A673 (cell line): ENCODE data around the gene COL4A2. TPM values are rescaled to one million over a fixed set of nuclear protein-coding genes. Genes with fewer than 3 reads are reported as not detected.

Experiments used
- BruUV-seq: library from RNA; stranded (reverse); fragments of 400-500 nt; replicated peaks from 2 replicates; lab custom pipeline; 2021; lab: Mats Ljungman, UMichigan
- CTCF ChIA-PET: fragments of 300-600 bp; sonication (Branson Sonifier 250); formaldehyde crosslinking; loops from one replicate; lab custom pipeline; 2022; ENCODE audit warnings: antibody characterized with exemption; lab: Charles Lee
- POLR2A ChIA-PET: fragments of 300-600 bp; sonication (Branson Sonifier 250); formaldehyde crosslinking; loops from one replicate; lab custom pipeline; 2022; ENCODE audit warnings: antibody characterized with exemption; ENCODE audit not compliant: low non-redundant PET; lab: Charles Lee
- DNase-seq: peaks from one replicate; pipeline ENCODE4 v3.0.0-alpha.2; 2015; ENCODE audit warnings: low spot score
- H3K27ac ChIP-seq: fragments of 200-600 bp; sonication (generic); 2 replicates; pipeline ENCODE4 v1.5.1; 2016; ENCODE audit warnings: mixed run types, low read depth, mild to moderate bottlenecking, mixed read lengths, antibody characterized with exemption, low read length; ENCODE audit not compliant: poor library complexity, severe bottlenecking
- H3K27me3 ChIP-seq: fragments of 200-600 bp; sonication (generic); replicated peaks from 2 replicates; pipeline ENCODE4 v1.6.1; 2017; ENCODE audit warnings: mixed run types, low read depth, mild to moderate bottlenecking, mixed read lengths, antibody characterized with exemption, low read length; ENCODE audit not compliant: insufficient read depth, poor library complexity
- H3K36me3 ChIP-seq: fragments of 200-600 bp; sonication (generic); 2 replicates; pipeline ENCODE4 v1.6.1; 2016; ENCODE audit warnings: mixed run types, mild to moderate bottlenecking, mixed read lengths, antibody characterized with exemption, low read length; ENCODE audit not compliant: insufficient read depth, poor library complexity, severe bottlenecking
- H3K4me1 ChIP-seq: fragments of 200-600 bp; sonication (generic); 2 replicates; pipeline ENCODE4 v1.6.1; 2017; ENCODE audit warnings: mixed run types, mild to moderate bottlenecking, mixed read lengths, antibody characterized with exemption, low read length; ENCODE audit not compliant: insufficient read depth, poor library complexity, severe bottlenecking
- H3K4me3 ChIP-seq: fragments of 200-600 bp; sonication (generic); 2 replicates; pipeline ENCODE4 v1.5.1; 2016; ENCODE audit warnings: low read depth, mixed run types, mild to moderate bottlenecking, mixed read lengths, low read length; ENCODE audit not compliant: poor library complexity, severe bottlenecking
- H3K9me3 ChIP-seq: fragments of 200-600 bp; sonication (generic); 2 replicates; pipeline ENCODE4 v1.6.1; 2016; ENCODE audit warnings: mixed run types, low read depth, mild to moderate bottlenecking, mixed read lengths, antibody characterized with exemption, low read length; ENCODE audit not compliant: poor library complexity, severe bottlenecking
- EZH2 ChIP-seq: fragments of 200-600 bp; sonication (generic); IDR thresholded peaks from 2 replicates; pipeline ENCODE4 v1.6.1; 2017; ENCODE audit warnings: borderline replicate concordance, low read depth, mild to moderate bottlenecking, mixed read lengths, antibody characterized with exemption, low read length; ENCODE audit not compliant: poor library complexity, severe bottlenecking
- intact Hi-C: fragments of 100-400 bp; cut with micrococcal nuclease; formaldehyde crosslinking; loops from one replicate; pipeline ENCODE4 v1.10.0; 2022; ENCODE audit not compliant: unreplicated experiment
- total RNA-seq: library from RNA; stranded (reverse); gene quantifications from 2 replicates; pipeline ENCODE4 v1.2.3, GENCODE V29; 2021
- TF ChIP-seq, protein P1 (sequence below): fragments of 300-800, 200-600 bp; sonication (generic); conservative IDR thresholded peaks from 2 replicates; pipeline ENCODE4 v1.5.1; 2017; ENCODE audit warnings: low read depth, mild to moderate bottlenecking, antibody characterized with exemption, low read length, moderate library complexity, mixed read lengths

COL4A2 gene
- total RNA-seq, 1 experiment from 2014 or later: 184 TPM

GRCh38 chr13:110479215-110479545 lies 172.1 kb downstream of the COL4A2 start:
- peaks cover 26% of the 10 kb centered on the region for H3K36me3 ChIP-seq
- no peak overlapping the region for H3K4me3 ChIP-seq
- intact Hi-C loops: no loop called here
- no peaks in the 10 kb centered on the region for H3K27me3 ChIP-seq
- no peak for TF ChIP-seq EZH2
- TF ChIP-seq, protein P1, sequence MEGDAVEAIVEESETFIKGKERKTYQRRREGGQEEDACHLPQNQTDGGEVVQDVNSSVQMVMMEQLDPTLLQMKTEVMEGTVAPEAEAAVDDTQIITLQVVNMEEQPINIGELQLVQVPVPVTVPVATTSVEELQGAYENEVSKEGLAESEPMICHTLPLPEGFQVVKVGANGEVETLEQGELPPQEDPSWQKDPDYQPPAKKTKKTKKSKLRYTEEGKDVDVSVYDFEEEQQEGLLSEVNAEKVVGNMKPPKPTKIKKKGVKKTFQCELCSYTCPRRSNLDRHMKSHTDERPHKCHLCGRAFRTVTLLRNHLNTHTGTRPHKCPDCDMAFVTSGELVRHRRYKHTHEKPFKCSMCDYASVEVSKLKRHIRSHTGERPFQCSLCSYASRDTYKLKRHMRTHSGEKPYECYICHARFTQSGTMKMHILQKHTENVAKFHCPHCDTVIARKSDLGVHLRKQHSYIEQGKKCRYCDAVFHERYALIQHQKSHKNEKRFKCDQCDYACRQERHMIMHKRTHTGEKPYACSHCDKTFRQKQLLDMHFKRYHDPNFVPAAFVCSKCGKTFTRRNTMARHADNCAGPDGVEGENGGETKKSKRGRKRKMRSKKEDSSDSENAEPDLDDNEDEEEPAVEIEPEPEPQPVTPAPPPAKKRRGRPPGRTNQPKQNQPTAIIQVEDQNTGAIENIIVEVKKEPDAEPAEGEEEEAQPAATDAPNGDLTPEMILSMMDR: no peak
- DNase-seq: no peak
- BruUV-seq: no TSS peak
- H3K27ac ChIP-seq: no peak overlapping the region
- H3K9me3 ChIP-seq: no peaks in the 10 kb centered on the region
- H3K4me1 ChIP-seq: no peaks in the 10 kb centered on the region
- CTCF ChIA-PET: no interaction called here
- POLR2A ChIA-PET: no interaction called here

DNA sequence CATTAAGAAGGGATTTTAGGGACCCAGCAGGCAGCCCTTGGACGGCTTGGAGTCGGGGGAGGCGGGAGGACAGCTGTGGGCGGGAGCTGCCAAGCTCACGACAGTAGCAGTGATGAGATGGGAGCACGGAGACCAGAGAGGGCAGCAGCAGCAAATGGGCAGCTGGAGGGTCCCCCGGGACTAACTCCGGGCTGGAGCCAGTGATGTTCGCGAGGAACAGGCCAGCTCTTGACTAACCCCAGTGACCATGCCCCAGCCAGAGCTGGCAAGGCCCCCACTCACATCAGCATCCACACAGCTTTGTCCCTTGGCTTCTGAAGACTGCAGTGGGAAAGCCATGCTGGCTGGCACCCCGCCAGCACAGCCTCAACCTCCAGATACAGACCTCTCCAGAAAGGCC lies 172.6 kb downstream of the COL4A2 start:
- Histone ChIP-seq H3K36me3 (peaks cover 23% of the 10 kb centered on the region), H3K9me3 (no peaks in the 10 kb centered on the region), H3K4me3 (no peak overlapping the region), H3K27me3 (no peaks in the 10 kb centered on the region), H3K4me1 (no peaks in the 10 kb centered on the region), H3K27ac (no peak overlapping the region)
- intact Hi-C loops: no loop called here
- no TSS peak for BruUV-seq
- TF ChIP-seq, protein P1: no peak
- no peak for TF ChIP-seq EZH2
- ChIA-PET POLR2A (no interaction called here), CTCF (no interaction called here)
- no peak for DNase-seq

DNA sequence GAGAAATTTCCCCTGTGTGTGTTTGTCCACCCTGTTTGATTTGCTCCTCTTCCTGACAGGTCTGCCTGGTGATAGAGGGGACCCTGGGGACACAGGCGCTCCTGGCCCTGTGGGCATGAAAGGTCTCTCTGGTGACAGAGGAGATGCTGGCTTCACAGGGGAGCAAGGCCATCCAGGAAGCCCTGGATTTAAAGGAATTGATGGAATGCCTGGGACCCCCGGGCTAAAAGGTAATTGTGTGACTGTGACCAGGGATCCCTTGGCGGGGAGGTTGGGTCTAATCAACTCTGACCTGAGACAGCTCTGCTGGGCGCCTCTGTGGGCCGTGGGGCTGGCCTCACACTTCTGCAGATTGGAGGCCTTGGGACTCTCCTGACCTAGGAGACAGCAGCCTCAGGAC lies 173.1 kb downstream of the COL4A2 start:
- no peak for DNase-seq
- Histone ChIP-seq H3K9me3 (no peaks in the 10 kb centered on the region), H3K4me3 (no peak overlapping the region), H3K27me3 (no peaks in the 10 kb centered on the region), H3K4me1 (no peaks in the 10 kb centered on the region), H3K27ac (no peak overlapping the region), H3K36me3 (peaks cover 18% of the 10 kb centered on the region)
- intact Hi-C loops: no loop called here
- TF ChIP-seq, protein P1: no peak
- no peak for TF ChIP-seq EZH2
- CTCF ChIA-PET: no interaction called here
- POLR2A ChIA-PET: no interaction called here
- no TSS peak for BruUV-seq
